Peyer's patch (tissue), 4 donors: ENCODE results near the gene POGLUT3. TPM values are rescaled to one million over a fixed set of nuclear protein-coding genes. Genes with fewer than 3 reads are reported as not detected.

Source experiments
- DNase-seq, 3 donors: peaks; one replicate each; pipeline ENCODE4 v3.0.0-alpha.2; 2017 to 2019
- H3K27ac ChIP-seq, 4 donors: fragments of 200-600 bp; sonication (generic); one replicate each; pipeline ENCODE4 v1.5.1; 2016 to 2019
- H3K27me3 ChIP-seq, 2 donors: fragments of 200-600 bp; sonication (generic); one replicate each; pipeline ENCODE4 v1.5.1; 2019
- H3K36me3 ChIP-seq, 3 donors: fragments of 200-600 bp; sonication (generic); one replicate each; pipeline ENCODE4 v1.5.1; 2016 to 2019
- H3K4me1 ChIP-seq, 4 donors: fragments of 200-600 bp; sonication (generic); one replicate each; pipeline ENCODE4 v1.5.1; 2016 to 2019
- H3K4me3 ChIP-seq, 4 donors: fragments of 200-600 bp; sonication (generic); 1 replicate in 3 of 4; 2 replicates in 1 of 4; pipeline ENCODE4 v1.5.1; 2016 to 2019; ENCODE audit warnings: mild to moderate bottlenecking in 1 of 4
- H3K9me3 ChIP-seq, 4 donors: fragments of 200-600 bp; sonication (generic); one replicate each; pipeline ENCODE4 v1.5.1; 2016 to 2019; ENCODE audit warnings: mild to moderate bottlenecking in 1 of 4
- CTCF ChIP-seq, 6 experiments: fragments of 450-650 bp in 4 of 6; fragments of 200-600 bp in 2 of 6; sonication (generic) in 1 of 6; IDR thresholded peaks; one replicate each; pipeline ENCODE4 v1.5.1; 2017 to 2019; ENCODE audit warnings: antibody characterized with exemption in 6 of 6, mild to moderate bottlenecking in 3 of 6, moderate library complexity in 1 of 6
- POLR2A ChIP-seq, 2 donors: fragments of 450-650 bp; IDR thresholded peaks; one replicate each; pipeline ENCODE4 v1.5.1; 2017; ENCODE audit warnings: antibody characterized with exemption in 2 of 2, mild to moderate bottlenecking in 2 of 2, moderate library complexity in 2 of 2
- total RNA-seq, 4 donors: library from RNA; depleted of rRNA; stranded (reverse); fragments of >200 nt; gene quantifications; one replicate each; pipeline ENCODE4 v1.1.0, GENCODE V29; 2016

POGLUT3 gene
- total RNA-seq, 4 donors from 2014 or later: 1.7 to 6.3 (median 5.0) TPM

- DNase-seq: no peak
- H3K36me3 ChIP-seq: peaks cover 0 to 15% (median 0%) of the 10 kb centered on the region in 3 donors
- H3K4me1 ChIP-seq: peaks cover 0 to 9% (median 4%) of the 10 kb centered on the region in 4 donors
- TF ChIP-seq POLR2A (IDR thresholded peaks at IDR 0.05): no peak
- TF ChIP-seq CTCF (IDR thresholded peaks at IDR 0.05): no peak
- no peak overlapping the region for H3K27ac ChIP-seq
- no peaks in the 10 kb centered on the region for H3K27me3 ChIP-seq
- no peak overlapping the region for H3K4me3 ChIP-seq
- no peaks in the 10 kb centered on the region for H3K9me3 ChIP-seq
Measured at GRCh38 chr11:108494182-108494581, 4.0 kb downstream of the POGLUT3 start.

GRCh38 chr11:108491936-108492335, 6.2 kb downstream of the POGLUT3 start:
- no peak for TF ChIP-seq CTCF (IDR thresholded peaks at IDR 0.05)
- no peak for TF ChIP-seq POLR2A (IDR thresholded peaks at IDR 0.05)
- no peak overlapping the region for H3K4me3 ChIP-seq
- H3K36me3 ChIP-seq: peaks cover 0 to 15% (median 0%) of the 10 kb centered on the region in 3 donors
- H3K27me3 ChIP-seq: no peaks in the 10 kb centered on the region
- no peaks in the 10 kb centered on the region for H3K9me3 ChIP-seq
- no peak for DNase-seq
- no peak overlapping the region for H3K27ac ChIP-seq
- H3K4me1 ChIP-seq: peaks cover 0 to 4% (median 0%) of the 10 kb centered on the region in 4 donors

GRCh38 chr11:108486828-108487227, 11.4 kb downstream of the POGLUT3 start:
- Histone ChIP-seq H3K27ac (no peak overlapping the region), H3K36me3 (peaks cover 0 to 39% (median 0%) of the 10 kb centered on the region in 3 donors), H3K4me1 (no peaks in the 10 kb centered on the region), H3K4me3 (no peak overlapping the region), H3K27me3 (no peaks in the 10 kb centered on the region), H3K9me3 (no peaks in the 10 kb centered on the region)
- TF ChIP-seq POLR2A (IDR thresholded peaks at IDR 0.05) (no peak), CTCF (IDR thresholded peaks at IDR 0.05) (no peak)
- no peak for DNase-seq

GRCh38 chr11:108486331-108486730, 11.9 kb downstream of the POGLUT3 start:
- Histone ChIP-seq H3K4me3 (no peak overlapping the region), H3K36me3 (peaks cover 0 to 42% (median 0%) of the 10 kb centered on the region in 3 donors), H3K27me3 (no peaks in the 10 kb centered on the region), H3K9me3 (no peaks in the 10 kb centered on the region), H3K4me1 (no peaks in the 10 kb centered on the region), H3K27ac (no peak overlapping the region)
- no peak for TF ChIP-seq POLR2A (IDR thresholded peaks at IDR 0.05)
- TF ChIP-seq CTCF (IDR thresholded peaks at IDR 0.05): no peak
- no peak for DNase-seq

GRCh38 chr11:108483163-108483562, 15.0 kb downstream of the POGLUT3 start:
- DNase-seq: no peak
- Histone ChIP-seq H3K9me3 (no peaks in the 10 kb centered on the region), H3K27me3 (no peaks in the 10 kb centered on the region), H3K36me3 (peaks cover 0 to 38% (median 0%) of the 10 kb centered on the region in 3 donors), H3K4me1 (no peaks in the 10 kb centered on the region), H3K4me3 (no peak overlapping the region), H3K27ac (no peak overlapping the region)
- no peak for TF ChIP-seq CTCF (IDR thresholded peaks at IDR 0.05)
- no peak for TF ChIP-seq POLR2A (IDR thresholded peaks at IDR 0.05)
